HG02610 (cell line): ENCODE results near the gene ECSIT.
A peak's percentile ranks its signal among the peaks of the same experiment; 100 is the strongest.

ENCODE experiments used
- ATAC-seq: cut with Tn5 transposase; IDR thresholded peaks from one replicate; pipeline ENCODE4 v1.9.1; 2021; ENCODE audit warnings: mild to moderate bottlenecking, moderate library complexity; ENCODE audit not compliant: unreplicated experiment

The ECSIT gene

GRCh38 chr19:11505504-11506100 is 23.3 kb downstream of the ECSIT start, which contains the start of gene ZNF653:
TSS of gene ZNF653 (minus strand) at chr19:11505839. CDS start at chr19:11505786, 53 bp downstream.
- ATAC-seq, result peak; percentile 50

DNA sequence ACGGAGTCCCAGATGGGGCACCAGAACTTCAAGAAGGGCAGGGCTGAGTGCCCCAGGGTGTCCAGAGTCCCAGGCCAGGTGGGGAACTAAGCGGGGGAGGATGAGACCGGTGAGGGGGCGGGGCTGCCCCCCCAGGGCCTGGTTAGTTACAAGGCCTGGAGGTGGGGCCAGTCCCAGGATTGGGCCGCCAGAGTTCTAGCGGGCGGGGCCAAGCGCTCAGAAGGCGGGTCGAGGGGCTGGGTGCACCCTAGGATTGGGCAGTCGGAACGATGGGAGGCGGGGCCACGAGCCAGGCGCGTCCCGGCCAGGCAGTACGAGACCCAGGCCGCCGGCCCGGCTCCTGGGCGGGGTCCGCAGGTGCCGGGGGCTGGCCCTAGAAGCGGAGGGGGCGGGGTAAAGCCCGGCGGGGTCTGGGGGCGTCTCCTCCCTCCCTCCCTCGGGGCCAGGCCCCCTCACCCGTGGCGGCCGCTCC is 23.9 kb downstream of the ECSIT start:
- peak; percentile 84 for ATAC-seq

GRCh38 chr19:11504502-11505031 is 24.4 kb downstream of the ECSIT start:
- no peak for ATAC-seq

DNA sequence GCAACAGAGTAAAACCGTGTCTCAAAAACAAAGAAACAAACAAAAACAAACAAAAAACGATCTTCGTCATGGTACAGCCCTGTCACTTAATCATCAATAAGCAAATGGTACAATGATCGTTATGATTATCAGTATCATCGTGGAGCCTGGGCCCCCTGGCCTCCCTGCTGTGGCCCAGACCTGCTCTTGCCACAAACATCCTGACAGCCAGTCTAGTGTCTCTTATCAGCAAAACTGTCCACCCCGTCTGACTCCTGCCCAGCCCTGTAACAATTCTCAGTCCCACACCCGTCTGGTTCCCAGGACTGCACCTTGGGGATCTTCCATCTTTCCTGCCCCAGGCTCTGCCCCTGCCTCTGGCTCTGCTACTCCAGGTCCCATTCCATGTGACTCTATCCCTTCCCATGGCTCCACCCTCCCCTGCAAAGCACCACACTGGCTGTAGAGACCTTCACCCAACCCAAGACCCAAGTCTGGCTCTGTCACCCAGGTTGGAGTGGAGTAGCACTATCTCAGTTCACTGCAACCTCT is 29.0 kb downstream of the ECSIT start:
- ATAC-seq, result no peak

GRCh38 chr19:11499220-11499726 is 29.7 kb downstream of the ECSIT start:
- ATAC-seq, result no peak

- ATAC-seq, result no peak
These were observed 32.4 kb downstream of the ECSIT start for GRCh38 chr19:11496391-11497163.

DNA sequence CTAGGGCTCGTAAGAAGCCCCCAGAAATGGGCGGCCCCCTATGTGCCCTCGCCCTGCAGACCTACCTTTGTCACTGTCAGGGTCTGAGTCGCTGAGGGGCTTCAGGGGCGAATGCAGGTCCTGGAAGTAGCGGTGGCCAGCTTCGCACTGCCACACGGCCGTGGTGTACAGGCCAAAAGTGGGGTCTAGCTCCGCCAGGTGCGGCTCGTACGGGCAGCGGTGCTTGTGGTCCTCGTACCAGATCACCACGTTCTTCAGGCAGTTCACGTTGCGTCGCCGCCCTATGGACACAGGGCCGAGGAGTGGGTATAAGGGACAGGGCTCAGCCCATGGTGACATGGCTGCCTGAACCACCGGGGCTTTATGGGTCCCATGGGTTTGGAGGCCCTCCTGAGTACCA is 33.0 kb downstream of the ECSIT start:
- ATAC-seq, result no peak

DNA sequence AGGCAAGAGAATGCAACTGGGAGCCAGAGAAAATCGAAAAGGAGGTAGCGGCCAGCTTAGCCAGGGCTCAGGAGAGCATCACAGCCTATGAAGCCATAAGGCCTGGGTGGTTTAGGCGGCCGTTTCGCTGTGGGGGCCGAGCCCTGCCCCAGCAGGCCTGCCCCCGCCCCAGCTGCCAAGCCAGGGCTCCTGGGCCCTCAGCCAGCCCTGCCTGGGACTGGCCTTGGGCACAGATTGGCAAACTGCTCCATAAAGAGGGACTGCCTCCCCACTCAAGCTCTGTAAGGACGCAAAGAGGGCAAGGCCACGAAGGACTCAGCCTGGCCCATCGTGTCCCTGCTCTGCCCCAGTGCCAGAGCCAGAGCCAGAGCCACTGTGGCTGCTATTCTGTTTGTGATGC is 33.5 kb downstream of the ECSIT start:
- ATAC-seq, result no peak

DNA sequence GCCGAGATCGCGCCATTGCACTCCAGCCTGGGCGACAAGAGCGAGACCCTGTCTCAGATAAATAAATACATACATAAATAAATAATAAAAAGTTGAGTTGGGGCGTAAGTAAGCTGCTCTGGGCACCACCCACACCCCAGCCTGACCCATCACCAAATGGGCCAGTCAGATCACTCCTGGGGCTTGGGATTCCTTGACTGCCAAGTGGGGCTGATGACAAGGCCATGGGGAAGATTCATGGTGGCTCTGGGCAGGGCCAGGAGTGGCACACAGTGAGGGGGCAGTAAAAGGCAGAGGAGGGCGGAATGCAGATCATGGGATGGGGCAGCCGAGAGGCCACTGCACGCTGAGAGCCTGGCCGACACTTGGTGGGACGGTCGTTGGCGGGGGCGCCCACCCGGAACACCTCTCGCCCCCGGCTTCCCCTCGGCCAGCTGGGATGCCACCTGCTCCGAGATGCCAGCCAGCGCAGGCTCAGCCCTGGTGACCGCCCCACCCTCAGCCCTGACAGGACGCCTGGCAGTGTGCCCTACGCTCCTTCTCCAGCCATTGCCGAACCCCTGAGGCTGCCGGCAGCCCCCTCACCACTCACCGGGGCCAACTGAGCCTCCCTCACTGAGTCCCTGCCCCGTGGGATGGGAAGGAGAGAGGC is 34.2 kb downstream of the ECSIT start:
- no peak for ATAC-seq

DNA sequence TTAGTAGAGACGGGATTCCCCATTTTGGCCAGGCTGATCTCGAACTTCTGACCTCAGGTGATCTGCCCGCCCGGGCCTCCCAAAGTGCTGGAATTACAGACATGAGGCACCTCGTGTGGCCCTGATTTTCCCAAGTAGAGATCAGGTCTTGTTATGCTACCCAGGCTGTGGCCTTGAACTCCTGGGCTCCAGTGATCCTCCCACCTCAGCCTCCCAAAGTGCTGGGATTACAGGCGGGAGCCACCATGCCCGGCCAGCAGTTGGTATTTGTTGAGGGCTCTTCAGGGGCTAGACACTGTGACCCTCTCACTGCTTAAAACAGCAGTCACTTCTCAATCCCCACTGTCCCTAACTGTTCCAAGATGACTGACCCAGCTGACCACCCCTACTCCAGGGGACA is 39.6 kb downstream of the ECSIT start:
- ATAC-seq, result no peak

DNA sequence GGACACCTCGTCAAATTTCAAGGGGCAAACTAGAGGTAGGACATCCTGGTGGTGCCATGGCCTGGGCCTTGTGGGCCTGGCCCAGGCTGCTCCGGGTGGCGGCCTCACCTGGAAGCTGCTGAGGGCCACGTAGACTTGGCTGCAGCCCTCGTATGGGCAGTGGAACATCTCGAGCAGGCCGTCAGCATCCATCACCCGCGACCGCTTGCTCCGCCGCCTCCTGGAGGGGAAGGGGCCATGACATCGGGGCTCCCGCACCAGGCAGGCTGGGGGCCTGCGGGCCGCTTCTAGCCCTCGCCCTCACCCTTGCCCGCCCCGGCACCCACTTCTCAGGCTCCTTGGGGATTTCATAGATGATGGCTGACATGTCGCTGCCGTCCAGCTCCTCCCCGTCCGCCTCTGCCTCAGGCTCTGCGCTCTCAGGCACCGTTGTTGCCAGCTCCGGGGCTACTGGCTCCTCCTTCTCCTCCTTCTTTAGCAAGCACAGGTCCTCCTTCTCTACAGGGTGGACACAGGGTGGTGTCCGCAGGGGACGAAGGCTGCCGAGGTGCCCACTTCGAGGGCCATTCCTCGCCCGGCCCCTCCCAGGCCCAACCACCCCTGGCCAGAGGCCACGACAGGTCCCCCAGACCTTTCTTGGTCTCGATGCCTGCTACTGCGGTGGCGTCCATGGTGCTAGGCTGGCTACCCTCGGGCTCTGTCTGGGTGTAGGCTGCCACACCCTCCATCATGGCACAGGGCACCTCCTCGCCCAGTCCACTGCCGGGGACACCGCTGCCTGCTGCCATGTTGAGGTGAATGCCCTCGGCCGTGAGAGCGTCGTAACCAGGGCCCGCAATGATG is 42.1 kb downstream of the ECSIT start:
- no peak for ATAC-seq

GRCh38 chr19:11485245-11485837 is 43.6 kb downstream of the ECSIT start:
- ATAC-seq, result no peak

- no peak for ATAC-seq
These were observed 45.4 kb downstream of the ECSIT start for GRCh38 chr19:11483366-11484111.

- peak; percentile 54 for ATAC-seq
These were observed 46.4 kb downstream of the ECSIT start for GRCh38 chr19:11482384-11483050.

- peak; percentile 46 for ATAC-seq
These were observed 47.2 kb downstream of the ECSIT start for GRCh38 chr19:11481534-11482383.

GRCh38 chr19:11480715-11481533 is 48.0 kb downstream of the ECSIT start, which contains the start of gene ELAVL3:
TSS of gene ELAVL3 (minus strand) at chr19:11481046. CDS start at chr19:11480608, 438 bp downstream.
- ATAC-seq, result no peak
